Stimulated activated CD8-positive, alpha-beta memory T cell treated with anti-CD3 and anti-CD28 coated beads, Interleukin-7, amount 100 ng/mL, for 4 hours (primary cell): Measurements from ENCODE around the gene CHRD.
"Not testable (repeated sequence)": the region's sequence is repeated elsewhere in the genome, so short reads cannot be mapped to it uniquely, and the experiment has no call there.

Experiments used
- DNase-seq, 2 donors: peaks; one replicate each; pipeline ENCODE4 v3.0.0-alpha.2; 2020; ENCODE audit warnings: low read depth in 2 of 2

The CHRD gene

DNA sequence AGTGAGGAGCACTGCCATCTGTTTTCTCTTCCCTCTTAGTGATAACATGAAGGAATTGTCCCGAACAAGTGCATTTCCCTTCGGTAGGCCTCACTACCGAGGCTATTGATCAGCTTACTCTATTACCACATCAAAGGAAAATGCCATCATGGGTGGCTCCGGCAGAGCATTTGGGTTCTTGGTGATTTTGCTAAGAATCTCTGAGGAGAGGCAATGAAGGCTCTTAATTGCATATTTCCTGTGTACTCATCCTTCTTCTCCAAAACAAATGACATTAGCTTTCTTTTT is 35.3 kb downstream of the CHRD start:
- no peak for DNase-seq

DNA sequence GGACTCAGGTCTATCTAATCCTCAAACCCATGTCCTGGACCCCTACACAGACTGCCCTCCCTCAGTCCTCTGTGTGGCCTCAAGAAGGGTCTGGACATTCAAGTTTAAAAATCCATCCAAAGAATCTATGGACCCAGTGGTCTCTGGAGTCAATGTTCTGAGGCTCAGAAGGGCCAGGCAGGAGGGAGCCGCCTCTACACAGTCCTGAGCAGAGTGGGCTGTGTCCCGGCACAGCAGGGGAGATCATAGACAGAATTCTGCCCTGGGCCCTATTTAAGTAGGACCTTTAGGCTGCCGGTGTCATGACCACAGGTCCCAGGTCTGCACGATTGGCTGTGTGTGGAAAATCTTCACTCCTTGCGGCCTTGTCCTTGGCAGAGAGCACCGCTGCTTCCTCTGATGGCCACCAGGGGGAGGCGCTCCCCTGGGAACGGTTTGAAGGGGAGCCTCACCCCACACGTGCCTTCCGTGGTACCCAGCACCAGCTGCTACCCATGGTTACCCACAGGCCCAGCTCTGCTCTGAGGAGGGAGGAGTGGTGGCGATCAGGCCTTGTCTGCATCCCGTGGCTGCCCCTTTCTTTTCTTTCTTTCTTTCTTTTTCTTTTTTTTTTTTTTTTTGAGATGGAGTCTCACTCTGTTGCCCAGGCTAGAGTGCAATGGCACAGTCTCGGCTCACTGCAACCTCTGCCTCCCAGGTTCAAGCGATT is 37.9 kb downstream of the CHRD start:
- peak; percentile 39 to 41 for DNase-seq

DNA sequence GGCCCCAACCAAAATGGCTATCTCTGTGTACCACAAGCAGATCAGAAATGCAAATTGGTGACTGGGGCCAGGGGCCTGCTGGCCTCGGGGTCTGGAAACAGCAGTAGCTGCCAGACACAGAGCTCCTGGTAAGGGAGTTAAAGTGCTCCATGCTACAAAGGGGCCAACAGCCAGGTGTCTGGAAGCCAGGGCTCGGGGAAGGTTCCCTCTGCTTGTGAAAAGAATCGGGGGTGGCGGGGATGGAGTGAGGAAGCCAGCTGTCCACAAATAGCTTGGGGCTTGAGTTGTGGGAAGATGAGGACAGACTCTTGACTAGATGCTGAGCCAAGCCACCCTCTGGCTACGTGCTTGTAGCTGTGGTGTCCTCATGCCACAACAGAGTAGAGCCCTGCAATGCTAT is 39.3 kb downstream of the CHRD start:
- DNase-seq: no peak

DNA sequence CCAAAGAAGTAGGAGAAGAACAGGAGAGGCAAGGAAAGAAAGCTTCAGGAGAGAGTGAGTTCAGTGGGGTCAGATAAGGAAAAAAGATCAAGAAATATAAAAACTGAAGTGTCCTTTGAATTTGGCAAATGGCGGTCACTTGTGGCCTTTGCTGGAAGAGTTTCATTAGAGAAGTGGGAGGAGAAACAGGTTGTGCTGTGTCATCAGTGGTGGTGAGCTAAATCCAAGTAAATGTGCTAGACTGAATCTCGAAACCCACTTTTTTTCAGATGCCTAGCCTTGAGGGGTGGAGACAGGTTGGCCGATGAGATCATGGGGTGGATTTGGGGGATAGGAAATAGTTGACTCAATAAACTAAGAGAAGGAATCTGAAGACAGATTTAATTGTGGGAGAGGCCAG is 43.7 kb downstream of the CHRD start:
- no peak for DNase-seq

DNA sequence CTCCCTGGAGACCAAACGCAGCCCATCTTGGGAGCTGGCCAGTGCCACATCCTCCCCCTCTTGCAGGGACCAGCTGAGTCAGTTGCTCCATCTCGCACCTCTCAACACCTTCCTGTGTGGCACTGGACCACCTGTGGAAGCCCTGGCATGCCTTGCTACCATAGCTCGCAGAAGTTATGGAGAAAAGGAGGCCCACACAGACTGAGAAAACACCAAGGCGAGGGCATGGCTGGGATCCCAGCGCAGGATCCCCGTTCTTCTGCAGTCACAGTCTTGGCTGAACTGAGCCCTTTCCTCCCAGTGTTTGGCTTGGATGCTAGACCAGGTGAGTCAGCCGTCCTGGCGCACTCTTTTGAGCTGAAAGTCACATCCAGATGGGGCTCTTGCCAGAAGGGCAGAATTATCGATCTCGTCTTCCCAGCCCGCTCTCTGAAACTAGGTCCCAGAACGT is 46.9 kb downstream of the CHRD start:
- DNase-seq: no peak

DNA sequence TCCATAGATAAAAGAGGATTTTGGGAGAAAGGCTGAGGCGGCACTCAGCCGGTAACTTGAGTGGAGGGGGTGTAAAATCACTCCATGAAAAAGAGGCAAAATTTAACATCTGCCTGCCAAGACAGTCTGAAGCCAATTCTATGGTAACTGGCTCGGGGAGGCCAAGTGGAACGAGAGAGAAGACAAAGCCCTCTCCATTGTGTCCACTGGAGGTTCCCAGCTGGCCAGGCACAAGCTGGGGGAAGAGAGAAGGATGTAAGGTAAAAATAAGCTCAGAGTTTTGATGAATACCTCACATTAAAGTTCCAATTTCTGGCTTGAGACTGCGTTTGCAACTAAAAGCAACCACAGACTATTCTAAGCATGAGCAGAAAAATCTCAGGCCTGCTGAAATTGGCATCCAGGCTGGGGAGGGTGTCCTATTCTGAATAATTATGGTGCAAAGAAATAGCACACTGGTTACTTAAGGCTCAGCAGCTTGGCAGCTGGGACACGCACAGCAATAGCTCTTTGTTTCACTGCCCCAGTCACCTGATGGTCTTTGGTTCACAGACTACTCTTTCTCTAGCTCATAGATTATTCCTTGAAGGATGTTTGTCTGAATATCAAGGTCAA is 48.8 kb downstream of the CHRD start:
- DNase-seq: no peak

DNA sequence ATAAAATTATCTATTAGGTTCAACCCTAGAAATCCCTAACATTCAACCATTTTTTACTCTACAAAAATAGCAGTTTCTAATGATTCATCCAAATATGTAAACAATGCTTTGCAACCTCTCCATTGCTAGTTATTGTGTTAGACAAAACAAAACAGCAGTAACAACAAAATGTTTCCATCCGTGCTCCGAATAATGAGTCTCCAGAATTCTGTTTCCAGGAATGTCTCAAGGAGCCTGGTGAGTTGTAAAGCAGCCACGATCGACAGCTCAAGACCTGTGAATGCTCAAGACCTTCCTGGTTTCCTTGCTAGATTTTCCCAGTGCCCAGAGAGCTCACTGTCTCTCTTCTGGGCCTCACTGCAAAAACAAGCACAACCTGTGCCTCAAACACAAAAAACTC is 49.9 kb downstream of the CHRD start:
- DNase-seq: no peak

DNA sequence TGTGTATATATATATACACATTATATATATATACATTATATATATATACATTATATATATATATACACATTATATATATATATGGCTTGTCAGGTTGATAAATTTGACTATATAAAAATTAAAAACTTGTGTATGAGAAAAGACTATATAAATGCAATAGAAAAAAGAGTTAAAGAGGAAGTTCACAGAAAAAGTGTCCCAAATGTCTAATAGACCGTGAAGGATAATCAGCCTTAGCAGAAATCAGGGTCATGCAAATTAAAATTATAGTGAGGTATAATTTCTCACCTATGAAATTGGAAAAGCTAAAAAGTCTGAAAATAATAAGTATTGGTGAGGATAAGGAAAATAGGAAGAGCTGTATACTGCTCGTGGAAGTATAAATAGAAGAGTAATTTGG is 51.1 kb downstream of the CHRD start:
- DNase-seq: no peak

DNA sequence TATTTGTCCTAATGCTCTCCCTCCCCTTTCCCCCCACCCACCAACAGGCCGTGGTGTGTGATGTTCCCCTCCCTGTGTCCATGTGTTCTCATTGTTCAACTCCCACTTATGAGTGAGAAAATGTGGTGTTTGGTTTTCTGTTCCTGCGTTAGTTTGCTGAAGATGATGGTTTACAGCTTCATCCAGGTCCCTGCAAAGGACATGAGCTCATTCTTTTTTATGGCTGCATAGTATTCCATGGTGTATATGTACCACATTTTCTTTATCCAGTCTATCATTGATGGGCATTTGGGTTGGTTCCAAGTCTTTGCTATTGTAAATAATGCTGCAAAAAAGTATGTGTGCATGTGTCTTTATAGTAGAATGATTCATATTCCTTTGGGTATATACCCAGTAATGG is 53.3 kb downstream of the CHRD start:
- not testable (repeated sequence) for DNase-seq

DNA sequence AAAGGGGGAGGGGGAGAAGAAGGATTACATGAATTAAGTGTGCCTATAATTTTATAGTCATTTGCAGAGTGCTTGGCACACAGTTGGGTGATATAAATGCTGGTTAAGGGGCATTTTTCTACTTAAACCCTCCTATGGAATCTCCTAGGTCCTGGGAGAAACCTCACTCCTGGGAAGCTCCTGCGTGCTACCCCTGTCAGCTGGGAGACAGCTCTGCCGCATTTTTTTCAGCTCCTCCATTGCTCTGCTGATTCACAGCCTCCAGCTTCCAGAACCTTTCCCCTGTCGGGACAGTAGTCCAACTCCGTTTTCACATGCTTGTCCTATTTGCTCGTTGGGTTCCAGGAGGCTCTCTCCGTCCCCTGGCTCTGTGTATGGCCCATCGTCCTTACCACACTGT is 59.2 kb downstream of the CHRD start:
- DNase-seq: no peak
